Retina (tissue), 1 donor: ENCODE measurements around the gene ARSI.
A peak's percentile ranks its signal among the peaks of the same experiment; 100 is the strongest.

Experiments
- DNase-seq: peaks from one replicate; pipeline ENCODE4 v3.0.0-alpha.2; 2016

ARSI gene

GRCh38 chr5:150291388-150292385, 11.0 kb downstream of the ARSI start:
- no peak for DNase-seq

GRCh38 chr5:150289551-150290390, 12.9 kb downstream of the ARSI start, which contains the start of gene CAMK2A:
TSS of gene CAMK2A (minus strand) at chr5:150289773. CDS start at chr5:150289625, 148 bp downstream.
- DNase-seq, result peak; percentile 78

GRCh38 chr5:150288791-150289190, 13.9 kb downstream of the ARSI start:
- no peak for DNase-seq

- no peak for DNase-seq
Measured at GRCh38 chr5:150288361-150288760, 14.3 kb downstream of the ARSI start.

GRCh38 chr5:150286820-150287219, 15.9 kb downstream of the ARSI start:
- DNase-seq, result no peak

GRCh38 chr5:150285114-150285513, 17.6 kb downstream of the ARSI start:
- no peak for DNase-seq

- no peak for DNase-seq
Measured at GRCh38 chr5:150284311-150284710, 18.4 kb downstream of the ARSI start.

GRCh38 chr5:150283904-150284303, 18.8 kb downstream of the ARSI start:
- no peak for DNase-seq

- no peak for DNase-seq
Measured at GRCh38 chr5:150281987-150282386, 20.7 kb downstream of the ARSI start.

- no peak for DNase-seq
Measured at GRCh38 chr5:150279330-150280020, 23.2 kb downstream of the ARSI start.

- DNase-seq, result no peak
Measured at GRCh38 chr5:150278916-150279315, 23.8 kb downstream of the ARSI start.

- no peak for DNase-seq
Measured at GRCh38 chr5:150278046-150278730, 24.5 kb downstream of the ARSI start.

GRCh38 chr5:150277043-150277442, 25.7 kb downstream of the ARSI start:
- DNase-seq, result no peak

- no peak for DNase-seq
Measured at GRCh38 chr5:150274811-150275210, 27.9 kb downstream of the ARSI start.

GRCh38 chr5:150272531-150272930, 30.2 kb downstream of the ARSI start:
- DNase-seq, result peak; percentile 67

GRCh38 chr5:150271923-150272322, 30.8 kb downstream of the ARSI start:
- no peak for DNase-seq

- DNase-seq, result no peak
Measured at GRCh38 chr5:150271296-150271692, 31.4 kb downstream of the ARSI start.

GRCh38 chr5:150270541-150271295, 32.0 kb downstream of the ARSI start:
- DNase-seq, result no peak

- no peak for DNase-seq
Measured at GRCh38 chr5:150266871-150267291, 35.8 kb downstream of the ARSI start.

- no peak for DNase-seq
Measured at GRCh38 chr5:150265870-150266383, 36.8 kb downstream of the ARSI start.
